ENCODE measurements around the gene CENATAC.
A peak's percentile ranks its signal among the peaks of the same experiment; 100 is the strongest.
"Not testable (repeated sequence)": the region's sequence is repeated elsewhere in the genome, so short reads cannot be mapped to it uniquely, and the experiment has no call there.

Gene CENATAC, protein sequence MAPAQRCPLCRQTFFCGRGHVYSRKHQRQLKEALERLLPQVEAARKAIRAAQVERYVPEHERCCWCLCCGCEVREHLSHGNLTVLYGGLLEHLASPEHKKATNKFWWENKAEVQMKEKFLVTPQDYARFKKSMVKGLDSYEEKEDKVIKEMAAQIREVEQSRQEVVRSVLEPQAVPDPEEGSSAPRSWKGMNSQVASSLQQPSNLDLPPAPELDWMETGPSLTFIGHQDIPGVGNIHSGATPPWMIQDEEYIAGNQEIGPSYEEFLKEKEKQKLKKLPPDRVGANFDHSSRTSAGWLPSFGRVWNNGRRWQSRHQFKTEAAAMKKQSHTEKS

DNA sequence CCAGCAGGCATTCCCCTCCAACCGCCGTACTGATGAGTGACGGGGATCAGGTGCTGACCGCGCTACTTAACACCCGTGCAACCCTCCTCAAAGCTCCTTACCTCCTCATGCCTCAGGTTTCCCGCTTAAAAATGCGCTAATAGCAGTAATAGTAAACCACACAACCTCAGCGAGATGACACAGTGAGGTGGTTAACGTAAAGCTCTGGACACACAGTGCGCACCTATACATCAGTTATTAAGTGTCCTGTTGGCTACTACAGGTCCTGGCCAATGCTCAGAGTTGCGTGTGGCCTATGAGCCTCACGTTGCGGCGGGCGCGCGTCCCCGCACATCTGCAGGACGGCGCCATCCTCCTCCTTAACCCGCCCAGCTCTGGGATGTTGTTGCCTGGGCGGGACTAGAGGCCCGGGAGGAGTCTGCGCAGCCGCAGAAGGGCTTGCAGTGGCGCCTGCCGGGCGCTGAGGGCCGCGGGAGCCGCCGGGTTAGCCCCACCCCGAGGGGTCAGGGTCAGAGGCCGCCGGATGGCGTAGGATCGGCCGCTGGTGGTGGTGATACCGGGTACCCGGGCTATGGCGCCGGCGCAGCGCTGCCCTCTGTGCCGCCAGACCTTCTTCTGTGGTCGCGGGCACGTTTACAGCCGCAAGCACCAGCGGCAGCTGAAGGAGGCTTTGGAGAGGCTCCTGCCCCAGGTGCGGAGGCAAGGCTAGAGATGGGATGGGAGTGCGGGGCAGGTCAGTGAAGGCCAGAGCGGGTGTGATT, at the start of gene CENATAC:
TSS of gene CENATAC (plus strand) at position 512 of the 761 bp plus-strand sequence. CDS start at position 572, 60 bp downstream.
- peak; percentile 88 for FAIRE-seq

DNA sequence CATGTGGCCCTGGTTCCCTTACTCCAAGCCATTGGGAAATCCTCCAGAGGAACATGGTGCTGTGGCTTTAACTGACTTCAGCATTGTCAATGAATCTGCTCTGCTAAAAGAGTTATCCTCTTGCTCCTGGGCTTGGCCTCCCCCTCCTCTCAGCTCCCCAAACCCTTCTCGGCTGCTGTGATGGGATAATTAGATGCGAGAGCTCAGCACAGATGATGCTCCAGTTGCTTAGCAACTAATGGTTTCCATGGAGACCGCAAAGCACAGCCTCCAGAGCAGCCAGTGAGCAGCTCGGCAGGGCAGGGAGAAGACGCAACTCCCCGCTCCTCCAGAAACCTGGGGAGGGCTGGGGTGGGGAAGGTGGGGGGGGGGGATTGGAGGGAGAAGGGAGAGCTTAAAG, 44.7 kb upstream of the CENATAC start:
- FAIRE-seq = no peak

DNA sequence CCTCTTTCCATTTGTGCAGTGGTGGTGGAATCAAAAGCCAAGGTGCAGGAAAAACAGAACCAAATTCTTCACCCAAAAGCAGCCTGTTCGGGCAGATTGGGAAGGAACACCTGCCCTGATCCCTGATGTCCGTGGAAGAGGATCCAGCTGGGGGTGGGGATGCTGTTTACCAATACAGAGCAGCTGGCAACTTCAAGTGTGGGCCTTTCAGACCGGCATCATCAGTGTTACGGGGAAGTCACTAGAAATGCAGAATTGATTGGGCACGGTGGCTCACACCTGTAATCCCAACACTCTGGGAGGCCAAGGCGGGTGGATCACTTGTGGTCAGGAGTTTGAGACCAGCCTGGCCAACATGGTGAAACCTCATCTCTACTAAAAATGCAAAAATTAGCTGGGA, 44.0 kb upstream of the CENATAC start:
- not testable (repeated sequence) for FAIRE-seq

DNA sequence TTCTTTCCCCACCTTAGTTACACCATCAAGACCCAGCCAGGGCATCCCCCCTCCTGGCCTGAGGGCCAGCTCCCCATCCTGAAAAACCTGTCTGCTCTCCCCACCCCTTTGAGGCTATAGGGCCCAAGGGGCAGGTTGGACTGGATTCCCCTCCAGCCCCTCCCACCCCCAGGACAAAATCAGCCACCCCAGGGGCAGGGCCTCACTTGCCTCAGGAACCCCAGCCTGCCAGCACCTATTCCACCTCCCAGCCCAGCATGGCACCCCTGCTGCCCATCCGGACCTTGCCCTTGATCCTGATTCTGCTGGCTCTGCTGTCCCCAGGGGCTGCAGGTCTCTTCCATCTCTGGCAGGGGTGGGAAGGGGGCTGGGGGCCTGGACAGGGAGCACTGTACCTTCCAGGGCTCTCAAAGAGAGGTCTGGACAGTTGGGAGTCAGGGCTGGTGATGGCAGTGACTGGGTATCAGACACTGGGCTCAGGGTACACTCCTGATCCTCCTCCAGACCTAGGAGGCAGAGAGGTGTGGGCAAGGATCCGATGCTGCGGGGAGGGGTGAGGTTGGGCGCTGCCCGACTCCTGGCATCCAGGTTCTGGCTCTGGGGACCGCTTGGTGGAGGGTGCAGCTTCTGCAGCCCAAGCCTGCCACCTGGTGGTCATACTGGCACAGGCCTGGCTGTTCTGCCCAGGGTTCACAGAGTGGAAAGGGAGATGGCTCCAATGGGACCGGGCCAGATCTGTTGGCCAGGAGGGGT, 41.7 kb upstream of the CENATAC start, which contains the start of gene UPK2:
TSS of gene UPK2 (plus strand) at position 205 of the 753 bp plus-strand sequence. CDS start at position 258, 53 bp downstream.
- FAIRE-seq = no peak

DNA sequence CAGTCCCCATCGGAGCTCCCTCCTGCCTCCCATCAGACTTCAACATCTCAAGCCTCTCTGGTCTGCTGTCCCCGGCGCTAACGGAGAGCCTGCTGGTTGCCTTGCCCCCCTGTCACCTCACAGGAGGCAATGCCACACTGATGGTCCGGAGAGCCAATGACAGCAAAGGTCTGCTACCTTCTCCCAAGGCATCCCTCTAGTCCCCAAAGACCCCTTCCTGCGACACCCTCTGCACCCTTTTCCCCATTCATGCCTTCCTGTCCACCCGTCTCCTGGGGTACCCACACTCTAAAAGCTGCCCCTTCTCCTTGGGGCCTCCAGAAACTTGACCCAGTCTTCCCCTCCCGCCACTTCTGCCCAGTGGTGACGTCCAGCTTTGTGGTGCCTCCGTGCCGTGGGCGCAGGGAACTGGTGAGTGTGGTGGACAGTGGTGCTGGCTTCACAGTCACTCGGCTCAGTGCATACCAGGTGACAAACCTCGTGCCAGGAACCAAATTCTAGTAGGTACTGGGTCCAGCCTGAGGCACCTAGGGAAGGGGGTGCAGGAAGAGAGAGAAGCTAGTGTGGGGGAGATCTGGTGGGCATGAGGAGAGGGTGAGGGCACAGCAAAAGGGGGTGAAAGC, 41.0 kb upstream of the CENATAC start:
- FAIRE-seq = no peak

DNA sequence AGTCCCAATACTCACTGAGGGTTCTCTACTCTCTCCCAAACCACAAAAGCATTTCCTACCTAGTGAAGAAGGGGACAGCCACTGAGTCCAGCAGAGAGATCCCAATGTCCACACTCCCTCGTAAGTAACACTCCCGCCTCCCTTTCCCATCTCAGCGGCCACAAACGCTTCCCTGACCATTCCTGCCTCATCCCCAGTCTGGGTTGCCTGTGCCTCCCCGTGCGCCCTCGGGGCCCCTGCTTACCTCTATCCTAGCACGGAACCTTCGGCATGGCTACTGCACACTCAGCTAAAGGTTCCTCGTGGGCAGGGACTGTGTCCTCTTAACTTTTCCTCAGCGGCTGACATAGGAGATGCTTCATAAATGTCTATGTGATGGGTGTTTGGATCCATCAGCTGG, 40.4 kb upstream of the CENATAC start:
- FAIRE-seq = no peak

DNA sequence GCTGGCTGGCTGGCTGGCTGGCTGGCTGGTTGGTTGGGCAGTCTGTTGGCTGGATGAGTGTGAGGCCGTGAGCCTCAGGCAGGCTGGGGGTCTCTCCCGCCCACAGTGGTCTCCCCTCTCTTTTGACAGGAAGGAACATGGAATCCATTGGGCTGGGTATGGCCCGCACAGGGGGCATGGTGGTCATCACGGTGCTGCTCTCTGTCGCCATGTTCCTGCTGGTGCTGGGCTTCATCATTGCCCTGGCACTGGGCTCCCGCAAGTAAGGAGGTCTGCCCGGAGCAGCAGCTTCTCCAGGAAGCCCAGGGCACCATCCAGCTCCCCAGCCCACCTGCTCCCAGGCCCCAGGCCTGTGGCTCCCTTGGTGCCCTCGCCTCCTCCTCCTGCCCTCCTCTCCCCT, 40.0 kb upstream of the CENATAC start:
- FAIRE-seq = no peak

DNA sequence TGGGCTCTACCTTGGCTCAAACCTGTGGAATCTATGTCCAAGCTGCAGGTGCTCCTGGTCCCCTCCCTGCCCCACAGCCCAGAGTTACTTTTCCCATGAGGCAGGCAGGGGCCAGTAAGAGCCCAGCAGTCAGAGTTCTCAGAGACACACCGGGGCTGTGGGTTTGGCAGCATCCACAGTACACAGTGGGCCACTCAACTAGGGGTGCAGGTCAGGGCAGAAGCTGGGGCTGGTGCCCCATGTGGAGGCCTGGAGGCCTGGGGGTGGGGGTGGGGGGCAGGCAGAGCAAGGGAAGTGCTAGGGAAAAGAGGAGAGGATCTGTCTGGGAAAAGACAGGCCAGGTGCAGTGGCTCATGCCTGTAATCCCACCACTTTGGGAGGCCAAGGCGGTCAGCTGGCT, 39.4 kb upstream of the CENATAC start:
- FAIRE-seq = no peak

DNA sequence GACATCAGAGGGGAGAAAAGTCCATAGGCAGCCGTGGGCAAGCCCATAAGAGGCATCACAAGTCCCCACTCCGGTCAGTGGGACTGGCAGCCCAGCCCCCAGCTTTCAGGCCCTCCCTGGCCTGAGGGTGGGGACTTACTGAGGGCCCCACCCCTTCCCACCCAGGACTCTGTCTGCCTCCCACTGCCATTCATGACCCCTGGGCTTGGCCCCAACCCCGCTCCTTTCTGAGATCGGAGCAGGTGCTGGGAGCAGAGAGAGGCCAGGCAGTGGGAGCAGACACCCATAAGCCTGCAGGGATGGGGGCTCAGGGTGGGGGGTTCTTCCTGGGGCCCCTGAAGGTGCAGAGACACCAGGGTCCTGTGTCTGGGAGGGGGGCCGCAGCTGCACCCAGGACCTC, 36.7 kb upstream of the CENATAC start:
- FAIRE-seq = no peak

DNA sequence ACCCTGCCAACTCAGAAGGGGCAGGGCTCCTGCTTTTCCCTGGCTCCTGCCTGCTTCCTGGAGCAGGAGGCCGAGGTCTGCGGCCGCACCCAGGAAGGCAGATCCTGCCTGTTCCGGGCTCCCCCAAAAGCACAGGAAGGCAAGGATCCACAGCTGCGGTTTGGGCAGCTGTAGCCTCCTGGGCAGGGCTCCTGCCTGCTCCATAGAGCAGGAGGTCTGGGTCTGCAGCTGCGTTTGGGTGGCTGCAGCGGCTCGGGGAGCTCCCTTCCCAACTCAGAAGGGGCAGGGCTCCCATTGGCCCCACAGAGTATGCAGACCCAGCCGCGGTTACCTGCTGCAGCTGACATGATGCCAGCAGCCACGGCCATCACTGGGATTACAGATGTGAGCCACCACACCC, 36.3 kb upstream of the CENATAC start:
- FAIRE-seq = no peak

DNA sequence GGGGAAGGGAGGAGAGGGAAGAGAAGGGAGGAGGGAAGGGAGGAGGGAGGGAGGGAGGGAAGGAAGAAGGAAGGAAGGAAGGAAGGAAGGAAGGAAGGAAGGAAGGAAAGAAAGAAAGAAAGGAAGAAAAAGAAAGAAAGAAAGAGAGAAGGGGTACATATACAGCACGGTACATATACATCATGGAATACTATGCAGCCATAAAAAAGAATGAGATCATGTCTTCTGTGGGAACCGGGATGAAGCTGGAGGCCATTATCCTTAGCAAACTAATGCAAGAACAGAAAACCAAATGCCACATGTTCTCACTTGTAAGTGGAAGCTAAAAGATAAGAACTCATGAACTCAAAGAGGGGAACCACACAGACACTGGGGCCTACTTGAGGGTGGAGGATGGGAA, 28.4 kb upstream of the CENATAC start:
- FAIRE-seq = not testable (repeated sequence)

DNA sequence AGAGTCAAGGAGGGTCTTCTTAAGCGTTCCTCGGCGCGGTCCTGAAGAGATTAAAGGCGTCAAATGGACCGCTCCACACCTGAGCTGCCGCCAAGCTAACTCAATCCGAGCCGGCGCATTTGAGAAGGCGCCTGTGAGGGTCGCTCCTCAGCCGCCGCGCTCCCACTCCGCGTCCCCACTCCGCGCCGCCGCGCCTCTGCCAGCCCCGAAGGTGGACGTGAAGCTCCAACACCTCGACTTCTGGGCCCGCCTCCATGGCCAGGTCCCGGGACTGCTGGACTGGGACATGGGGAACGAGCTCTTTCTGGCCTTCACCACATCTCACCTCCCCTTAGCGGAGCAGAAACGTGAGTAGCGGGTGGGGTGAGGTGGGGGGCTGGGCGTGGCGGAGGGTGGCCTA, 26.3 kb upstream of the CENATAC start, which contains the start of gene FOXR1:
TSS of gene FOXR1 (plus strand) at position 116 of the 400 bp plus-strand sequence. CDS start at position 287, 171 bp downstream.
- no peak for FAIRE-seq

DNA sequence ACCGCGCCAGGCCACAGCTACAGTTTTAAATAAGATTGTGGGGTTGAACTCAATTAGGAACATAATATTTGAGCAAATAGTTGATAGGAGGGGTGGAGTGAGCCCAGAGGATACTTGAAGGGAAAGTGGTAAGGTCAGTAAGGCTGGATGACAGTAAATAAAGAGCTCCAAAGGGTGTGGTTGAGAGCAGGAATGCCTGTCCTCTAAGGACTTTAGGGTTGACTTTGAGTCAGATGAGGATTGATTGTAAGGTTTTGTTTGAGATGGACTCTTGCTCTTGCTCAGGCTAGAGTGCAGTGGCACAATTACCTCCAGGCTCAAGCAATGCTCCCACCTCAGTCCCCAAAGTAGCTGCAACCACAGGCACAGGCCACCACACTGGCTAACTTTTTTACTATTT, 24.0 kb upstream of the CENATAC start:
- no peak for FAIRE-seq

DNA sequence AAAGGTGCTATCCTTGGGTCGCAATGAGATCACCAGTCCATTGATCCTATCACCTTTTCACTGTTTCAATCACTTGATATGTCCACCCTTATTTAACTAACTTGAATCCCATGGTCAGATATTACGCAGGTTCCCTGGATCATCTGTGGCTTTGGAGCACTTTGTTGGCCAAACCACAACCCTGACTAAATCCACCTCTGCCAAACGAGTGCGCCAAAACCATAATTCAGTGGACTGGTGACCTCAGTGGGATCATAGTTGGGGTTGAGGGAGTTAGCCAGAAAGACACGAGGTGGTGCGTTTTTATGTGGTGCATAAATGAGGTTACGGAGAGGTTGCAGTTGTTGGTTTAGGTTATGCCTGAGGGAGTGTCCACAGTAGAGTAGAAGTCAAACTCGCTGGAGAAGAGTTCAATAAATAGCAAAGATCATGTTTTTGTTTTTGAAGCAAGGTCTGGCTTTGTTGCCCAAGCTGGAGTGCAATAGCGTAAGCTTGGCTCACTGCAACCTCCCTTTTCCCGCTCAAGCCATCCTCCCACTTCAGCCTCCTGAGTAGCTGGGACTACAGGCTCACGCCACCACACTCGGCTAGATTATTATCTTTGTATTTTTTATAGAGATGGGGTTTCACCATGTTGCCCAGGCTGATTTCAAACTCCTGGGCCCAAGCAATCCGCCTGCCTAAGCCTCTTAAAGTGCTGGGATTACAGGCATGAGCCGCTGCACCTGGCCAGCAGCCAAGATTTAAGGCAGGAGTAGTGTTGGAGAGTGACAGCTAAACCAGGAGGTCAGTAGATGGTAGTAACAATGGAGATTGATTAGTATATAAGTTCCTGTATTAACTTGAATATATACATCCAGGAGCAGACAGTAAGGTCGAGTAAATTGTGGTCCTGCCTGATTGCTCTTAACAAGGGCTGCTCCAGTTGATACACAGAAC, 21.9 kb upstream of the CENATAC start:
- no peak for FAIRE-seq

DNA sequence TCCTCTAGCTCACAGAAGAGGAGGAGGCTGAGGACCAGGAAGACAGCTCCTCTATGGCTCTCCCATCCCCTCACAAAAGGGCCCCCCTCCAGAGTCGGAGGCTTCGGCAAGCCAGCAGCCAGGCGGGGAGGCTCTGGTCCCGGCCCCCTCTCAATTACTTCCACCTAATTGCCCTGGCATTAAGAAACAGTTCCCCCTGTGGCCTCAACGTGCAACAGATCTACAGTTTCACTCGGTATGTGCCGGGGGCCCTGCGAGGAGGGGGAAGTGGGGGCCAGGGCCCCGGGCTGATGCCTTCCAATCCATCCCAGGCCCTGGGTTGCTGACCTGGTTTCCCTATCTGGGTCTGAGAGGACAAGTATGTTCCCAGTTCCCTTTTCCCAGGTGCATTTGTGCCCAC, 18.5 kb upstream of the CENATAC start:
- no peak for FAIRE-seq

DNA sequence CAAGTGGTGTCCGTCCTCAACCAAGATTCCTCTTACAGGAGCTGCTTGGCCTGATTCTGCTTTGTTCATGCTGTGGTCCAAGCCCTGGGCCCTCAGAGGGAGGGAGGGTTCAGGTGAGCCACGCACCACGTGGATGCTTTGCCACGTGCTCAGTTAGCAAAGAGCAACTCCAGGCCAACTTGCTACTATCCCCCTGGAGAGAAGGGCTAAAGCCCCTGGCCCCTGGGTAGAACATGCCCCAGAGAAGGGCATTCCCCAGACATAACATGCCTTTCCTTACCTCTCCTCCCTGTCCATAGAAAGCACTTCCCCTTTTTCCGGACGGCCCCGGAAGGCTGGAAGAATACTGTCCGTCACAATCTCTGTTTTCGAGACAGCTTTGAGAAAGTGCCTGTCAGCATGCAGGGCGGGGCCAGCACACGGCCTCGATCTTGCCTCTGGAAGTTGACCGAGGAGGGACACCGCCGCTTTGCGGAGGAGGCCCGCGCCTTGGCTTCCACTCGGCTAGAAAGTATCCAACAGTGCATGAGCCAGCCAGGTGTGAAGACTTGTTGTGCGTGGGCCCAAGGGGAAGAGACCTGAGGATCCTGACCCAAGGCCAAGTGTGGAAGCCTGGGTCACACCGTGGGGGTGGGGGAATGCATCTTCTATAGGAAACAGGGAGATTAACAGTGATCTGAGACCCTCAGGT, 17.6 kb upstream of the CENATAC start:
- no peak for FAIRE-seq

DNA sequence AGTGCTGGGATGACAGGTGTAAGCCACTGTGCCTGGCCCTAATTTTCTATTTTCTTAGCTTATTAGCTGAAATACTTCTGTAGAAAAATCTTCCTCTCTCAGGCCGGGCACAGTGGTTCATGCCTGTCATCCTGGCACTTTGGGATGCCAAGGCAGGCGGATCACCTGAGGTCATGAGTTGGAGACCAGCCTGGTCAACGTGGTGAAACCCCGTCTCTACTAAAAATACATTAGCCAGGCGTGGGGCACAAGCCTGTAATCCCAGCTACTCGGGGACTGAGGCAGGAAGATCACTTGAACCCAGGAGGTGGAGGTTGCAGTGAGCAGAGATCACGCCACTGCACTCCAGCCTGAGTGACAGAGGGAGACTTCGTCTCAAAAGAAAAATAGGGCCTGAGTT, 13.6 kb upstream of the CENATAC start:
- FAIRE-seq = not testable (repeated sequence)

DNA sequence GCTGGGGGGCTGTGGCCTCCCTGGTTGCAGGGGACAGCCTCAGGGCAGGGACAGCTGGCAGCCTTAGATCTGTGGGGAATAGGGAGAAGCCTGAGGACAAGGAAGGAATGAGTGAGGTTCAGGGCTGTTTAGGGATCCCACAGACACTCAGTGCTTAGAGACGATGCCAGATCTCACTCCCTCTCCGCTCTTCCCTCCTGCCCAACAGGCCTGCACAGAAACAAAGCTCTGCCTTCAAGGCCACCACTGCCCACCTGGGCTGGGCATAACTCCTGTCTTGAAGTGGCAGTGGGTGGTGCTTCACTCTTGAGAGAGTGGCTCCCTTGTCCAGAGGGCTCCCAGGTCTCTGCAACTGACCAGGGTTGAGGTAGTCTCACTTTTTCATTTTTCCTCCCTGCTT, 13.1 kb upstream of the CENATAC start:
- FAIRE-seq = no peak

DNA sequence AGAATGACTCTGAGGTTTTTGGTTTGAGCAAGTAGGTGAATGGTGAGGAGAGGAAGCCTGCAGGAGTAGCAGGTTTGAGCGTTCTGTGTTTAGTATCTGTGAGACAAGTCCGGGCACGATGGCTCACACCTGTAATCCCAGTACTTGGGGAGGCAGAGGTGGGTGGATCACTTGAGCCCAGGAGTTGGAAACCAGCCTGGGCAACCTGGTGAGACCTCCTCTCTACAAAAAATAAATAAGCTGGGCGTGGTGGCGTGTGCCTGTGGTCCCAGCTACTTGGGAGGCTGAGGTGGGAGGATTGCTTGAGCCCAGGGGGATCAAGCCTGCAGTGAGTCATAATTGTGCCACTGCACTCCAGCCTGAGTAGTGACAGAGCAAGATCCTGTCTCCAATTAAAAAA, 9.7 kb upstream of the CENATAC start:
- FAIRE-seq = no peak

DNA sequence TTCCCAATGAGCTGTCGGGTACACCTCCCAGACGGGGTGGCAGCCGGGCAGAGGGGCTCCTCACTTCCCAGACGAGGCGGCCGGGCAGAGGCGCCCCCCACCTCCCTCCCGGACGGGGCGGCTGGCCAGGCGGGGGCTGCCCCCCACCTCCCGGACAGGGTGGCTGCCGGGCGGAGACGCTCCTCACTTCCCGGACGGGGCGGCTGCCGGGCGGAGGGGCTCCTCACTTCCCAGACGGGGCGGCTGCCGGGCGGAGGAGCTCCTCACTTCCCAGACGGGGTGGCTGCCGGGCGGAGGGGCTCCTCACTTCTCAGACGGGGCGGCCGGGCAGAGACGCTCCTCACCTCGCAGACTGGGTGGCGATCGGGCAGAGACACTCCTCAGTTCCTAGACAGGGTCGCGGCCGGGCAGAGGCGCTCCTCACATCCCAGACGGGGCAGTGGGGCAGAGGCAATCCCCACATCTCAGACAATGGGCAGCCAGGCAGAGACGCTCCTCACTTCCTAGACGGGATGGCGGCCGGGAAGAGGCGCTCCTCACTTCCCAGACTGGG, 6.4 kb upstream of the CENATAC start:
- not testable (repeated sequence) for FAIRE-seq

All from A204.1 (cell line).